ENCODE results near the gene COL5A1. TPM values are rescaled to one million over a fixed set of nuclear protein-coding genes. Genes with fewer than 3 reads are reported as not detected.

COL5A1 gene
- total RNA-seq, 1 donor, result 0.21 TPM

DNA sequence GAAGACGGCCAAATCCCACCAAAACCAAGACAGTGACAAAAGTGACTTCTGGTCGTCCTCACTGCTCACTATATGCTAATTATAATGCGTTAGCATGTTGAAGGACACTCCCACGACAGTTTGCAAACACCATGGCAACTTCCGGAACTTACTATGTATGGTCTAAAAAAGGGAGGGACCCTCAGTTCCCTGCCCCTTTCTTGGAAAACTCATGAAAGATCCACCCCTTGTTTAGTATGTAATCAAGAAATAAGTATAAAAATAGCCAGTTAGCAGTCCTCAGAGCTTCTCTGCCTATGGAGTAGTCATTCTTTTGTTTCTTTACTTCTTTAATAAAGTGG, 248.5 kb downstream of the COL5A1 start:
- H3K4me3 ChIP-seq (ENCODE audit: low read length), result no peak overlapping the region
- H3K9me3 ChIP-seq (ENCODE audit: low read depth, low read length), result no peaks in the 10 kb centered on the region
- H3K4me1 ChIP-seq (ENCODE audit: insufficient read depth, low read length), result peaks cover 22% of the 10 kb centered on the region
- H3K27me3 ChIP-seq (ENCODE audit: insufficient read depth, low read length), result no peaks in the 10 kb centered on the region

GRCh38 chr9:134891053-134891452, 249.4 kb downstream of the COL5A1 start:
- no peaks in the 10 kb centered on the region for H3K9me3 ChIP-seq (ENCODE audit: low read depth, low read length)
- H3K4me3 ChIP-seq (ENCODE audit: low read length), result no peak overlapping the region

GRCh38 chr9:134891713-134892112, 250.1 kb downstream of the COL5A1 start:
- peaks cover 22% of the 10 kb centered on the region for H3K4me1 ChIP-seq (ENCODE audit: insufficient read depth, low read length)
- no peaks in the 10 kb centered on the region for H3K27me3 ChIP-seq (ENCODE audit: insufficient read depth, low read length)
- H3K4me3 ChIP-seq (ENCODE audit: low read length), result no peak overlapping the region
- H3K9me3 ChIP-seq (ENCODE audit: low read depth, low read length), result no peaks in the 10 kb centered on the region

More at GRCh38 chr9:134891053-134891452, 249.4 kb downstream of the COL5A1 start:
- no peaks in the 10 kb centered on the region for H3K27me3 ChIP-seq (ENCODE audit: insufficient read depth, low read length)
- H3K4me1 ChIP-seq (ENCODE audit: insufficient read depth, low read length), result peaks cover 22% of the 10 kb centered on the region

GRCh38 chr9:134892221-134892620, 250.6 kb downstream of the COL5A1 start:
- Histone ChIP-seq H3K27me3 (ENCODE audit: insufficient read depth, low read length) (no peaks in the 10 kb centered on the region), H3K4me3 (ENCODE audit: low read length) (no peak overlapping the region)

GRCh38 chr9:134892820-134893420, 251.3 kb downstream of the COL5A1 start:
- Histone ChIP-seq H3K4me1 (ENCODE audit: insufficient read depth, low read length) (peaks cover 16% of the 10 kb centered on the region), H3K4me3 (ENCODE audit: low read length) (no peak overlapping the region), H3K27me3 (ENCODE audit: insufficient read depth, low read length) (no peaks in the 10 kb centered on the region), H3K9me3 (ENCODE audit: low read depth, low read length) (no peaks in the 10 kb centered on the region)

More at GRCh38 chr9:134892221-134892620, 250.6 kb downstream of the COL5A1 start:
- peaks cover 22% of the 10 kb centered on the region for H3K4me1 ChIP-seq (ENCODE audit: insufficient read depth, low read length)
- H3K9me3 ChIP-seq (ENCODE audit: low read depth, low read length), result no peaks in the 10 kb centered on the region

Other genes starting within 250 kb of the COL5A1 start
- gene FCN2, start 239.0 kb downstream of the COL5A1 start, total RNA-seq, result not detected

Measured in mononuclear cell (primary cell).